K562 (cell line): ENCODE results near the gene ALDOC. TPM values are rescaled to one million over a fixed set of nuclear protein-coding genes. Genes with fewer than 3 reads are reported as not detected.

Experiments used
- CREBBP ChIP-seq: IDR thresholded peaks from one replicate; pipeline ENCODE4 v1.6.1; 2012; ENCODE audit warnings: low read depth, mild to moderate bottlenecking, control low read depth, inconsistent platforms, low read length
- ESRRB ChIP-seq: fragments of 250-450 bp; sonication (Bioruptor Pico); IDR thresholded peaks from 2 replicates; pipeline ENCODE4 v1.5.0; 2020; ENCODE audit warnings: mild to moderate bottlenecking, moderate library complexity, borderline replicate concordance
- FUS ChIP-seq: fragments of 200-400 bp; formaldehyde crosslinking; optimal IDR thresholded peaks from 2 replicates; pipeline ENCODE3; 2017; ENCODE audit warnings: low read depth, low read length
- GABPB1 ChIP-seq: sonication (generic); formaldehyde crosslinking; IDR thresholded peaks from 2 replicates; pipeline ENCODE4 v1.8.0; 2022; ENCODE audit warnings: mild to moderate bottlenecking, missing genetic modification reagents
- GTF2B ChIP-seq: IDR thresholded peaks from 2 replicates; pipeline ENCODE4 v1.6.1; 2011; ENCODE audit not compliant: insufficient read length; ENCODE audit errors: extremely low read depth
- GTF2F1 ChIP-seq: IDR thresholded peaks from 2 replicates; pipeline ENCODE4 v1.6.1; 2011; ENCODE audit warnings: low read depth, low read length, improper control_type of control experiment
- GTF3C2 ChIP-seq: IDR thresholded peaks from 3 replicates; pipeline ENCODE4 v1.6.1; 2011; ENCODE audit warnings: borderline replicate concordance, mild to moderate bottlenecking, moderate library complexity; ENCODE audit not compliant: insufficient read length; ENCODE audit errors: extremely low read depth
- HDAC8 ChIP-seq: fragments of 450-650 bp; IDR thresholded peaks from 2 replicates; pipeline ENCODE4 v1.6.1; 2016; ENCODE audit warnings: mild to moderate bottlenecking, missing genetic modification characterization, moderate library complexity, missing compliant biosample characterization
- HMG20B ChIP-seq: fragments of 250-450 bp; sonication (Bioruptor Pico); IDR thresholded peaks from 2 replicates; pipeline ENCODE4 v1.5.0; 2021; ENCODE audit warnings: mild to moderate bottlenecking
- KAT7 ChIP-seq: sonication (generic); formaldehyde crosslinking; IDR thresholded peaks from 2 replicates; pipeline ENCODE4 v1.8.0; 2022; ENCODE audit warnings: missing genetic modification reagents, mild to moderate bottlenecking, borderline replicate concordance
- KLF16 ChIP-seq: IDR thresholded peaks from 2 replicates; pipeline ENCODE4 v1.6.1; 2016; ENCODE audit warnings: antibody characterized with exemption
- MNT ChIP-seq, 2 experiments: fragments of 450-650 bp; conservative IDR thresholded peaks; 2 replicates each; pipeline ENCODE4 v1.6.1; 2017; ENCODE audit warnings: mild to moderate bottlenecking in 2 of 2, moderate library complexity in 2 of 2
- MTA3 ChIP-seq: fragments of 450-650 bp; formaldehyde crosslinking; IDR thresholded peaks from 2 replicates; pipeline ENCODE4 v1.6.1; 2017; ENCODE audit warnings: mild to moderate bottlenecking, borderline replicate concordance
- NFE2L1 ChIP-seq: fragments of 450-650 bp; IDR thresholded peaks from 2 replicates; pipeline ENCODE4 v1.6.1; 2016; ENCODE audit warnings: missing genetic modification characterization, low read depth, mild to moderate bottlenecking, missing compliant biosample characterization, moderate library complexity, borderline replicate concordance
- PURB ChIP-seq: sonication (generic); formaldehyde crosslinking; IDR thresholded peaks from 2 replicates; pipeline ENCODE4 v1.9.0; 2021; ENCODE audit warnings: low read depth, mild to moderate bottlenecking, missing genetic modification reagents
- RNF2 ChIP-seq: sonication (generic); IDR thresholded peaks from 2 replicates; pipeline ENCODE4 v1.6.1; 2016
- ZNF212 ChIP-seq: fragments of 450-650 bp; formaldehyde crosslinking; IDR thresholded peaks from 2 replicates; pipeline ENCODE4 v1.4.0; 2020; ENCODE audit warnings: mild to moderate bottlenecking
- ZNF324 ChIP-seq: fragments of 250-450 bp; sonication (Bioruptor Pico); IDR thresholded peaks from 2 replicates; pipeline ENCODE4 v1.4.0; 2020; ENCODE audit warnings: mild to moderate bottlenecking
- ZNF347 ChIP-seq: fragments of 450-650 bp; formaldehyde crosslinking; IDR thresholded peaks from 2 replicates; pipeline ENCODE4 v1.4.0; 2020; ENCODE audit warnings: low read depth, mild to moderate bottlenecking, moderate library complexity
- ZNF644 ChIP-seq: fragments of 200-800 bp; sonication (Bioruptor generic); IDR thresholded peaks from 2 replicates; pipeline ENCODE4 v1.6.1; 2016; ENCODE audit warnings: low read depth, missing genetic modification characterization, missing compliant biosample characterization
- ZNF830 ChIP-seq: fragments of 250-450 bp; sonication (Bioruptor Pico); IDR thresholded peaks from 2 replicates; pipeline ENCODE4 v1.5.0; 2021; ENCODE audit warnings: mild to moderate bottlenecking
- polyA plus RNA-seq, 8 experiments: library from polyadenylated mRNA; depleted of rRNA in 4 of 8; stranded (reverse) in 5 of 8; unstranded in 3 of 8; fragments of >200 nt; fragmentation: Nextera tagmentation in 2 of 8; fragmentation: Illumina TruSeq in 1 of 8; extraction: Ambion mirVana in 2 of 8; extraction: Trizol in 1 of 8; gene quantifications; 2 replicates each; pipeline versions ENCODE4 v1.2.1 to v1.2.3, GENCODE V29; 2011 to 2014; ENCODE audit warnings: inconsistent platforms in 1 of 8, missing spikeins in 1 of 8
- total RNA-seq, 7 experiments: library from RNA; depleted of rRNA in 6 of 7; stranded (reverse); fragments of >200 nt in 6 of 7; fragmentation: Illumina TruSeq in 2 of 7; extraction: Trizol in 2 of 7; gene quantifications; 2 replicates each; pipeline versions ENCODE4 v1.2.1 to v1.2.3, GENCODE V29; 2011 to 2021; ENCODE audit warnings: low replicate concordance in 1 of 7
- TF ChIP-seq, protein P1 (sequence below): fragments of 250-450 bp; sonication (Bioruptor Pico); IDR thresholded peaks from 2 replicates; pipeline ENCODE4 v1.8.0; 2021; ENCODE audit warnings: moderate library complexity, mild to moderate bottlenecking, inconsistent platforms

ALDOC gene
- total and polyA plus RNA-seq, 9 of the 15 experiments (the other 6 are each of a cell fraction or from before 2014, with no cell fraction given), result 43.2 to 263 (median 99.2) TPM

- TF ChIP-seq MTA3 (peak; percentile 20; the same call in 1 of the 2 replicates), ZNF212 (no peak), ZNF830 (CRISPR knock-in tag) (no peak), KLF16 (no peak), MNT (conservative IDR thresholded peaks at IDR 0.05) (0 out of 4 replicates have a peak, but pooled peaks of 1 of the 2 experiments have one; percentile 25), HDAC8 (tag) (no peak), NFE2L1 (tag) (no peak), CREBBP (no peak), ZNF644 (tag) (no peak), FUS (no peak), KAT7 (no peak), GTF2F1 (no peak), GTF3C2 (no peak), ESRRB (CRISPR knock-in tag) (no peak), RNF2 (no peak), GABPB1 (CRISPR knock-in tag) (peak; percentile 72; the same call in 1 of the 2 replicates), GTF2B (no peak), HMG20B (CRISPR knock-in tag) (no peak), ZNF347 (CRISPR knock-in tag) (no peak), ZNF324 (no peak), PURB (no peak)
- TF ChIP-seq, protein P1, sequence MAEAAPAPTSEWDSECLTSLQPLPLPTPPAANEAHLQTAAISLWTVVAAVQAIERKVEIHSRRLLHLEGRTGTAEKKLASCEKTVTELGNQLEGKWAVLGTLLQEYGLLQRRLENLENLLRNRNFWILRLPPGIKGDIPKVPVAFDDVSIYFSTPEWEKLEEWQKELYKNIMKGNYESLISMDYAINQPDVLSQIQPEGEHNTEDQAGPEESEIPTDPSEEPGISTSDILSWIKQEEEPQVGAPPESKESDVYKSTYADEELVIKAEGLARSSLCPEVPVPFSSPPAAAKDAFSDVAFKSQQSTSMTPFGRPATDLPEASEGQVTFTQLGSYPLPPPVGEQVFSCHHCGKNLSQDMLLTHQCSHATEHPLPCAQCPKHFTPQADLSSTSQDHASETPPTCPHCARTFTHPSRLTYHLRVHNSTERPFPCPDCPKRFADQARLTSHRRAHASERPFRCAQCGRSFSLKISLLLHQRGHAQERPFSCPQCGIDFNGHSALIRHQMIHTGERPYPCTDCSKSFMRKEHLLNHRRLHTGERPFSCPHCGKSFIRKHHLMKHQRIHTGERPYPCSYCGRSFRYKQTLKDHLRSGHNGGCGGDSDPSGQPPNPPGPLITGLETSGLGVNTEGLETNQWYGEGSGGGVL (CRISPR knock-in tag), result no peak
Measured at GRCh38 chr17:28571361-28572122, 5.2 kb downstream of the ALDOC start, which contains the start of gene PIGS (continued).
